Measurements from ENCODE around the gene LOC128125822.

LOC128125822 gene

GRCh38 chr6:63597141-63598048 lies 25.1 kb downstream of the LOC128125822 start:
- Histone ChIP-seq H3K27ac (ENCODE audit: low read length) (no peak overlapping the region), H3K27me3 (ENCODE audit: control insufficient read depth, insufficient read depth, low read length) (no peaks in the 10 kb centered on the region), H3K4me1 (ENCODE audit: control insufficient read depth, insufficient read depth, low read length) (peaks cover 6% of the 10 kb centered on the region; the same call in 1 of the 2 replicates), H3K4me3 (ENCODE audit: low read depth in 2 of 2, low read length in 2 of 2) (peak overlapping the region; percentile 51 to 81), H3K36me3 (ENCODE audit: control insufficient read depth, insufficient read depth, low read length) (no peaks in the 10 kb centered on the region), H3K9me3 (ENCODE audit: control insufficient read depth, insufficient read depth, low read depth, low read length) (no peaks in the 10 kb centered on the region)
- BruUV-seq (replicated peaks), result no TSS peak
- CTCF ChIA-PET, result interaction anchor here (0.5 to 2.8 kb wide), 7 partner anchors 9 to 1721 kb away, joined by 3 to 20 read pairs (median 4); no protein-coding TSS in a partner anchor
- in situ Hi-C loops (cut with HindIII; ENCODE audit: low pct_unique_long_range_greater_than_20kb, low sequenced_read_pairs), result no loop called here
- POLR2A ChIA-PET, result no interaction called here
- ATAC-seq, result peak; percentile 55
- no peak for DNase-seq (ENCODE audit: low read depth, low spot score)
- TF ChIP-seq TCF7L2 (IDR thresholded peaks at IDR 0.05; ENCODE audit: low read depth, low read length) (no peak), CTCF (IDR thresholded peaks at IDR 0.05) (no peak), SIN3A (IDR thresholded peaks at IDR 0.05; ENCODE audit: borderline replicate concordance, insufficient read depth, low read depth, low read length) (no peak), POLR2AphosphoS5 (IDR thresholded peaks at IDR 0.05; ENCODE audit: low read depth, low read length) (no peak), REST (IDR thresholded peaks at IDR 0.05; ENCODE audit: insufficient read depth in 1 of 2, low read depth in 2 of 2, low read length in 1 of 2) (no peak)
- intact Hi-C loops (cut with micrococcal nuclease; ENCODE audit: unreplicated experiment), result loop anchor here (2.0 kb wide), 1 partner anchor 167 kb away; no protein-coding TSS in a partner anchor

- ChIA-PET POLR2A (no interaction called here), CTCF (interaction anchor here (0.5 to 2.8 kb wide), 12 partner anchors 11 to 247 kb away, joined by 3 to 20 read pairs (median 3); partner anchors contain the start of gene PHF3)
- in situ Hi-C loops (cut with HindIII; ENCODE audit: low pct_unique_long_range_greater_than_20kb, low sequenced_read_pairs), result no loop called here
- Histone ChIP-seq H3K36me3 (ENCODE audit: control insufficient read depth, insufficient read depth, low read length) (no peaks in the 10 kb centered on the region), H3K27ac (ENCODE audit: low read length) (no peak overlapping the region), H3K9me3 (ENCODE audit: control insufficient read depth, insufficient read depth, low read depth, low read length) (no peaks in the 10 kb centered on the region), H3K4me1 (ENCODE audit: control insufficient read depth, insufficient read depth, low read length) (peaks cover 6% of the 10 kb centered on the region; the same call in 1 of the 2 replicates), H3K27me3 (ENCODE audit: control insufficient read depth, insufficient read depth, low read length) (no peaks in the 10 kb centered on the region), H3K4me3 (ENCODE audit: low read depth in 2 of 2, low read length in 2 of 2) (peak overlapping the region; percentile 51 to 81)
- intact Hi-C loops (cut with micrococcal nuclease; ENCODE audit: unreplicated experiment), result loop anchor here (2.0 kb wide), 1 partner anchor 166 kb away; no protein-coding TSS in a partner anchor
- DNase-seq (ENCODE audit: low read depth, low spot score) (peak; percentile 77), ATAC-seq (peak; percentile 97)
- no TSS peak for BruUV-seq (replicated peaks)
- no peak for TF ChIP-seq SIN3A (IDR thresholded peaks at IDR 0.05; ENCODE audit: borderline replicate concordance, insufficient read depth, low read depth, low read length)
- no peak for TF ChIP-seq POLR2AphosphoS5 (IDR thresholded peaks at IDR 0.05; ENCODE audit: low read depth, low read length)
- TF ChIP-seq CTCF (IDR thresholded peaks at IDR 0.05), result peak; percentile 97
- no peak for TF ChIP-seq TCF7L2 (IDR thresholded peaks at IDR 0.05; ENCODE audit: low read depth, low read length)
These were observed 26.1 kb downstream of the LOC128125822 start for GRCh38 chr6:63598049-63599036.
